K562 (cell line): ENCODE data around the gene HIP1R.

Experiments
- ARID4B ChIP-seq: sonication (generic); formaldehyde crosslinking; IDR thresholded peaks from 2 replicates; pipeline ENCODE4 v1.8.0; 2022; ENCODE audit warnings: mild to moderate bottlenecking, missing genetic modification reagents
- CTCF ChIP-seq, 3 experiments: IDR thresholded peaks in 2 of 3; conservative IDR thresholded peaks in 1 of 3; 2 replicates each; pipeline ENCODE4 v1.5.1; 2011 to 2012; ENCODE audit warnings: low read length in 3 of 3, mild to moderate bottlenecking in 3 of 3, control low read depth in 2 of 3, improper control_type of control experiment in 1 of 3, inconsistent platforms in 1 of 3, low read depth in 1 of 3, mixed read lengths in 1 of 3, moderate library complexity in 1 of 3; ENCODE audit not compliant: insufficient read depth in 2 of 3
- KDM1A ChIP-seq, 2 experiments: fragments of 450-650 bp; IDR thresholded peaks; 2 replicates each; pipeline ENCODE4 v1.6.1; 2016; ENCODE audit warnings: mild to moderate bottlenecking in 2 of 2
- SIN3A ChIP-seq, 2 experiments: fragments of 150-350 bp in 1 of 2; IDR thresholded peaks; 2 replicates each; pipeline ENCODE4 v1.6.1; 2011 to 2016; ENCODE audit warnings: borderline replicate concordance in 2 of 2, low read depth in 2 of 2, low read length in 2 of 2, mild to moderate bottlenecking in 2 of 2, moderate library complexity in 2 of 2; ENCODE audit not compliant: control insufficient read depth in 1 of 2
- ZNF165 ChIP-seq: fragments of 250-450 bp; sonication (Bioruptor Pico); IDR thresholded peaks from 2 replicates; pipeline ENCODE4 v1.4.0; 2020; ENCODE audit warnings: borderline replicate concordance
- ZNF3 ChIP-seq: fragments of 250-450 bp; sonication (Bioruptor Pico); IDR thresholded peaks from 2 replicates; pipeline ENCODE4 v1.5.0; 2021; ENCODE audit warnings: mild to moderate bottlenecking, moderate library complexity
- ZSCAN32 ChIP-seq: fragments of 450-650 bp; formaldehyde crosslinking; IDR thresholded peaks from 2 replicates; pipeline ENCODE4 v1.4.0; 2020; ENCODE audit warnings: mild to moderate bottlenecking, moderate library complexity

- TF ChIP-seq ARID4B = no peak
- TF ChIP-seq CTCF (IDR thresholded peaks at IDR 0.05 in 2 of 3, conservative IDR thresholded peaks at IDR 0.05 in 1 of 3; ENCODE audit: insufficient read depth in 2 of 3, low read depth in 1 of 3, low read length in 3 of 3) = no peak
- no peak for TF ChIP-seq ZNF3 (CRISPR knock-in tag)
- TF ChIP-seq SIN3A (IDR thresholded peaks at IDR 0.05; ENCODE audit: borderline replicate concordance in 2 of 2, control insufficient read depth in 1 of 2, low read depth in 2 of 2, low read length in 2 of 2) = no peak
- TF ChIP-seq ZNF165 (CRISPR knock-in tag) = no peak
- TF ChIP-seq ZSCAN32 (CRISPR knock-in tag) = no peak
- no peak for TF ChIP-seq KDM1A (IDR thresholded peaks at IDR 0.05)
These were observed 10.8 kb downstream of the HIP1R start for GRCh38 chr12:122845865-122846621.
